Natural killer cell treated with Interleukin-12 subunit alpha and Interleukin-12 subunit beta and Interleukin-15 and Interleukin-18, amount 100 ng/mL, for 72 hours (primary cell): Measurements from ENCODE around the gene KRTAP10-9. TPM values are rescaled to one million over a fixed set of nuclear protein-coding genes. Genes with fewer than 3 reads are reported as not detected.
A peak's percentile ranks its signal among the peaks of the same experiment; 100 is the strongest.
"Not testable (repeated sequence)": the region's sequence is repeated elsewhere in the genome, so short reads cannot be mapped to it uniquely, and the experiment has no call there.

Source experiments
- ATAC-seq, 2 donors: fragments of 150-1000 bp; cut with Tn5 transposase in 1 of 2; sonication (Bioruptor Pico), chemical (Tn5 transposase) in 1 of 2; 2 replicates each; pipeline ENCODE4 v1.10.0; 2021
- DNase-seq: peaks from one replicate; pipeline ENCODE4 v3.0.0; 2022; ENCODE audit warnings: low spot score
- H3K27ac Mint-ChIP-seq, 2 donors: 1 replicate in 1 of 2; 2 replicates in 1 of 2; pipeline ENCODE4 v1.8.0; 2022; ENCODE audit warnings: mixed read lengths in 2 of 2, mild to moderate bottlenecking in 1 of 2, moderate library complexity in 1 of 2
- H3K27me3 Mint-ChIP-seq, 2 donors: 1 replicate in 1 of 2; 2 replicates in 1 of 2; pipeline ENCODE4 v1.8.0; 2022; ENCODE audit warnings: mixed read lengths in 2 of 2
- H3K36me3 Mint-ChIP-seq: one replicate; pipeline ENCODE4 v1.8.0; 2022; ENCODE audit warnings: mixed read lengths
- H3K4me1 Mint-ChIP-seq, 2 donors: 1 replicate in 1 of 2; 2 replicates in 1 of 2; pipeline ENCODE4 v1.8.0; 2022; ENCODE audit warnings: low read depth in 2 of 2, mixed read lengths in 2 of 2, mild to moderate bottlenecking in 1 of 2
- H3K4me3 Mint-ChIP-seq: one replicate; pipeline ENCODE4 v1.8.0; 2022; ENCODE audit warnings: mixed read lengths
- H3K9me3 Mint-ChIP-seq: 2 replicates; pipeline ENCODE4 v1.8.0; 2022; ENCODE audit warnings: mixed read lengths
- total RNA-seq, 2 donors: library from RNA; stranded (reverse); gene quantifications; one replicate each; pipeline ENCODE4 v1.2.3, GENCODE V29; 2022

Gene KRTAP10-9
- total RNA-seq, 2 donors from 2014 or later: not detected

DNA sequence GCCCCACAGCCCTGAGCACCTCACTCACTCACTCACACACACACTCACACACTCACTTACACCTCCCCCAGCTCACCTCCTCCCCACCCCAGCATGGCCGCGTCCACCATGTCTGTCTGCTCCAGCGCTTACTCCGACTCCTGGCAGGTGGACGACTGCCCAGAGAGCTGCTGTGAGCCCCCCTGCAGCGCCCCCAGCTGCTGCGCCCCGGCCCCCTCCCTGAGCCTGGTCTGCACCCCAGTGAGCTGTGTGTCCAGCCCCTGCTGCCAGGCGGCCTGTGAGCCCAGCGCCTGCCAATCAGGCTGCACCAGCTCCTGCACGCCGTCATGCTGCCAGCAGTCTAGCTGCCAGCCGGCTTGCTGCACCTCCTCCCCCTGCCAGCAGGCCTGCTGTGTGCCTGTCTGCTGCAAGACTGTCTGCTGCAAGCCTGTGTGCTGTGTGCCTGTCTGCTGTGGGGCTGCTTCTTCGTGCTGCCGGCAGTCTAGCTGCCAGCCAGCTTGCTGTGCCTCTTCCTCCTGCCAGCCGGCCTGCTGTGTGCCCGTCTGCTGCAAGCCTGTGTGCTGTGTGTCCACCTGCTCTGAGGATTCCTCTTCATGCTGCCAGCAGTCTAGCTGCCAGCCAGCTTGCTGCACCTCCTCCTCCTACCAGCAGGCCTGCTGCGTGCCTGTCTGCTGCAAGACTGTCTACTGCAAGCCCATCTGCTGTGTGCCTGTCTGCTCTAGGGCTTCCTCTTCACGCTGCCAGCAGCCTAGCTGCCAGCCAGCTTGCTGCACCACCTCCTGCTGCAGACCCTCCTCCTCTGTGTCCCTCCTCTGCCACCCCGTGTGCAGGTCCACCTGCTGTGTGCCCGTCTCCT is 19.7 kb downstream of the KRTAP10-9 start, which contains the start of gene KRTAP10-11:
KRTAP10-11 (plus strand) TSS at position 49 of the 856 bp plus-strand sequence; CDS start at position 94, 45 bp downstream.
- not testable (repeated sequence) for H3K4me3 Mint-ChIP-seq, ATAC-seq, H3K4me1 Mint-ChIP-seq, H3K27me3 Mint-ChIP-seq, H3K27ac Mint-ChIP-seq
- Mint-ChIP-seq H3K9me3 (peaks cover 12% of the 10 kb centered on the region), H3K36me3 (peaks cover 16% of the 10 kb centered on the region)
- peak; percentile 56 for DNase-seq

DNA sequence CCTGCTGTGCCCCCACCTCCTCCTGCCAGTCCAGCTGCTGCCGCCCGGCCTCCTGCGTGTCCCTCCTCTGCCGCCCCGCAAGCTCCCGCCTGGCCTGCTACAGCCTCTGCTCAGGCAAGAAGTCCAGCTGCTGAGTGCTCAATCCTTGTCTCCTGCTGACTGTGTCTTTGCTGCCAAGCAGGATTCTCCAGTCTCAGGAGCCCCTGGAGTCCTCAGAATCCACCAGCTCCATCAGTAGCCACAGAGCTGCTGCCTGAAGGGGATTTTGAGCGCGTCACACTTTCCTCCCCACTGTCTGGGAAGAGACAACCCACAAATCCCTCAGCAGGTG is 20.3 kb downstream of the KRTAP10-9 start:
- Mint-ChIP-seq H3K4me1 (peaks cover 0 to 7% of the 10 kb centered on the region in 2 donors), H3K27ac (no peak overlapping the region), H3K9me3 (peaks cover 12% of the 10 kb centered on the region), H3K4me3 (no peak overlapping the region), H3K27me3 (peaks cover 0 to 4% of the 10 kb centered on the region in 2 donors), H3K36me3 (peaks cover 16% of the 10 kb centered on the region)
- DNase-seq (peak; percentile 45), ATAC-seq (no peak)

DNA sequence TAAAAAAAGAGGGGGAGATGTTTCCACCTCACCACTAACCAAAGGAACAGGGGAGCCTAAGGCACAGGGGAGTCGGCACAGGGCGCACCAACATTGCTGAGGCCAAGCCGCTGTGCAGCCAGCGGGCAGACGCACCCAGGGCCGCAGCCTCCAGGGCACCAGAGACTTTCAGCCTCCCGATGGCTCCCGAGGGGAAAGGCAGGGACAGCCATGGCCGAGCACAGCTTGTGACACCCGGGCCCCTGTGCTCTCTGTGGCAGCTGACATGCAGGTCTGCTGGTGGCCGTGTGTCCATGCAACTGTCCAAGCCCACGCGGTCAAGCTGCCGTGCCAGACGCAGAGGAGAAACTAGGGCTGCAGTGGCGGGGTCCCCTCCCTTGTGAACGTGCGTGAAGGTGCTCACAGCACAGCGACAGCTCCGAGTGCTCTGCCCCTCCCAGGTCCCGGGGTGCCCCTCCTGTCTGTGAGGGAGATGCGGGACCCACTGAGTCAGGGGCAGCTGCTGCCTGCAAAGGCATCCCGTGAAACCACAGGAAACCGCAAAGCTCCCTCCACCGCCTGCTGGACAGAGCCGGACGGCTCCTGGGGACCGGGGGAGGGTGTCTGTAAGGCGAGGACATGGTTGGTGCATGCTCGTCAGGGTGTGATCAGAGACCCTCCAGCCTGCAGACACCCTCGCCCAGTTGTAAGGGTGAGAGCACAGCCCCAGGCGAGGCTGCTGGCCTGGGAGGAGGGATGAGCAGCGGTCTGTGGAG is 21.8 kb downstream of the KRTAP10-9 start:
- Mint-ChIP-seq H3K4me3 (no peak overlapping the region), H3K9me3 (peaks cover 6% of the 10 kb centered on the region), H3K4me1 (peaks cover 0 to 4% of the 10 kb centered on the region in 2 donors), H3K36me3 (peaks cover 11% of the 10 kb centered on the region), H3K27me3 (no peaks in the 10 kb centered on the region), H3K27ac (no peak overlapping the region)
- no peak for DNase-seq
- ATAC-seq: no peak

DNA sequence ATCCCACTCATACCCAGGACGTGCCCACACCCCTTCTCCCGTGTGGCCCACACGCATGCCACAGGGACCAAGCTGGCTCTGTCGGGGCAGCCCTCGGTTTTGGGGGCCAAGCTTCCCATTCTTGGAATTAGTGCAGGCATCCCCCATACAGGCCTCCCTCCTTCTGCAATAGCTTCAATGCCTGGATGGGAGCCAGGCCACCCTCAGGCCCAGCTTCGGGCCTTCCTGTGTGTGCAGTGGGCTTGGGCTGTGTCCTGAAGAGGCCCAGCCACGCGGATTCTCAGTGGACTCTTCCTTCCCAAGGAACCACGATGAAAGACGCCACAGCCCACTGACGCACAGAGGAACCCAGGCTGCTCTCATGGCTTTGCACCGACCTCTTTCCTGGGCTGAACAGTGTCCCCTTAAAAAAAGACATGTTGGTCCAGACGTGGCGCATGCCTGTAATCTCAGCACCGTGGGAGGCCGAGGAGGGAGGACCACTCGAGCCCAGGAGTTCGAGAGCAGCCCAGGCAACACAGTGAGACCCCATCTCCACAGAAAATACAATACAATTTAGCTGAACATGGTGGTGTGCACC is 22.7 kb downstream of the KRTAP10-9 start:
- H3K27me3 Mint-ChIP-seq: no peaks in the 10 kb centered on the region

DNA sequence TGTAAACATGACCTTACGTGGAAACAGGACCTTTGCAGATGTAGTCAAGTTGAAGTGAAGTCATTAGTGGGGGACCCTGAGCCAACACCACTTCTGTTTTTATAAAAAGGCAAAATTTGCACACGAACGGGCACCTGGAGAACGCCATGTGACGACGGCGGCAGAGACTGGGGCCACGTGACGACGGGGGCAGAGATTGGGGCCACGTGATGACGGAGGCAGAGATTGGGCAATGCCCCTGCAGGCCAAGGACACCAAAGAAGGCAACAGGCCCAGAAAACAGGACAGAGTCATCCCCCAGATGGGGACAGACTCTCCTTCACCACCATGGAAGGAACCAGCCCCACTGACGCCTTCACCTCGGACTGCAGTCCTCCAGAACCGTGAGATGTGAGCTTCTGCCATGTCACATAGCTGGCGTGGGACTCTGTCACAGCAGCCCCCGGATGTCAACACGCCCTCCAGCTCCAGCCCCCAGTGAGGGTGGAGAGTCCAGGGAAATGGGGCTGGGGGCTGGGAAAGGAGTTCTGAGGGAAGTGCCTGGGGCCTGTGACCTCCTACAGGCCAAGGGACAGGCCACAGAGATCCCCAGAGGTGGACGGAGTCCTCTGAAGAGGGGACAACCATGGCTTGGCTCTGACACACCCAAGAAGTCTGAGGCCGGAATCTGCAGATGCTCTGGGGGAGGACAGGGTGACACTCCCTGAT is 23.5 kb downstream of the KRTAP10-9 start:
- ATAC-seq: no peak
- Mint-ChIP-seq H3K27me3 (no peaks in the 10 kb centered on the region), H3K4me1 (peaks cover 0 to 9% of the 10 kb centered on the region in 2 donors), H3K36me3 (no peaks in the 10 kb centered on the region), H3K9me3 (no peaks in the 10 kb centered on the region), H3K4me3 (no peak overlapping the region), H3K27ac (no peak overlapping the region)
- DNase-seq: no peak

More for the DNA sequence above, 22.7 kb downstream of the KRTAP10-9 start:
- Mint-ChIP-seq H3K4me1 (peaks cover 0 to 7% of the 10 kb centered on the region in 2 donors), H3K4me3 (no peak overlapping the region), H3K36me3 (peaks cover 5% of the 10 kb centered on the region), H3K27ac (no peak overlapping the region), H3K9me3 (peaks cover 3% of the 10 kb centered on the region)
- DNase-seq: no peak
- ATAC-seq: no peak

DNA sequence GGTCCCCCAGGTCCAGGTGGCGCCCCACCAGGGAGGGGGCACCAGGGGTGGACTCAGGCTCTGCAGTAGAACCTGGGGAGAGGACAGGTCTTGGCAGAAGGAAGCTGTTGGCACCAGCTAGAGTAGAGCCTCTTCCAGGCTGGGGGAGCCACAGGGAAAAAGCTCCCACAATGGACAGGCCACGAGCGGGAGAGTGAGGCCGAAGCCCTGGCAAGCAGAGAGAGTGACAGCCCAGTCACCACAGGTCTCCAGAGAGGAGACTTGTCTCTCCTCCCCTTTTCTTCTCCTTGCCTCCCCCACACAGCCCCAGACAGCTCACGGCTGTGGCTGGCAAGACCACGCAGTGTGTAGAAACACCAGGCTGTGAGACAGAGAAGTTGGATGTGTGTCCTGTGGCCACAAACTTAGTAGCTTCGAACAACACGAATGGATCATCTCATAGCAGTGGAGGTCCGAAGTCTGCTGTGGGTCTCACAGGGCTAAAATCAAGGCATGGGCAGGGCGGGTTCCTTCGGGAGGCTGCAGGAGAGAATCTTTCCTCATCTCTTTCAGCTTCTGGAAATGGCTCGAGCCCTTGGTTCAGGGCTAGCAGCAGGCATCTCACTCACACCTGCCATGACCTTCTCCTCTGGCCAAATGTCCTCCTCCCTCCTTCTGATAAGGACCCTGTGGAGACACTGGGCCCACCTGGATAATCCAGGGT is 24.2 kb downstream of the KRTAP10-9 start:
- peaks cover 3% of the 10 kb centered on the region for H3K36me3 Mint-ChIP-seq
- H3K27ac Mint-ChIP-seq: no peak overlapping the region
- H3K9me3 Mint-ChIP-seq: peaks cover 1% of the 10 kb centered on the region
- H3K27me3 Mint-ChIP-seq: no peaks in the 10 kb centered on the region
- ATAC-seq (no peak), DNase-seq (no peak)
- no peak overlapping the region for H3K4me3 Mint-ChIP-seq
- H3K4me1 Mint-ChIP-seq: peaks cover 0 to 10% of the 10 kb centered on the region in 2 donors

DNA sequence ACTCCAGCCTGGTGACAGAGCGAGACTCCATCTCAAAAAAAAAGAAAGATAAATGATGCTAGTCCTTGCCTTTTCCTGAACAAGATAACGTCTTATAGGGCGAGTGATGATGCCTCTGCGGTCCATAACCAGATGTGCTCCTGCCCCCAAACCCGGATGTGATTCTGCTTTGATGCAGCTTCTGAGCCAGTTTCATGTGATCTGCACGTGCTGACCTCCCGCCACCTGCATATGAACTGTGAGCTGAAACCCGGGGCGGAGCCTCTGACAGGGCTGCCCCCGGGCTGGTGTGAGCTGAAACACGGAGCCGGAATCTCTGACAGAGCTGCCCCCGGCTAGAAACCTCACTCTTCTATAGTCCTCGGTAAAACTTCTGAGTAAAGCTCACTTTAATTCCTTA is 26.2 kb downstream of the KRTAP10-9 start:
- Mint-ChIP-seq H3K4me1 (peaks cover 15 to 26% of the 10 kb centered on the region in 2 donors), H3K4me3 (no peak overlapping the region), H3K36me3 (peaks cover 17% of the 10 kb centered on the region), H3K27me3 (no peaks in the 10 kb centered on the region), H3K27ac (no peak overlapping the region), H3K9me3 (peaks cover 12% of the 10 kb centered on the region)
- DNase-seq (no peak), ATAC-seq (no peak)

DNA sequence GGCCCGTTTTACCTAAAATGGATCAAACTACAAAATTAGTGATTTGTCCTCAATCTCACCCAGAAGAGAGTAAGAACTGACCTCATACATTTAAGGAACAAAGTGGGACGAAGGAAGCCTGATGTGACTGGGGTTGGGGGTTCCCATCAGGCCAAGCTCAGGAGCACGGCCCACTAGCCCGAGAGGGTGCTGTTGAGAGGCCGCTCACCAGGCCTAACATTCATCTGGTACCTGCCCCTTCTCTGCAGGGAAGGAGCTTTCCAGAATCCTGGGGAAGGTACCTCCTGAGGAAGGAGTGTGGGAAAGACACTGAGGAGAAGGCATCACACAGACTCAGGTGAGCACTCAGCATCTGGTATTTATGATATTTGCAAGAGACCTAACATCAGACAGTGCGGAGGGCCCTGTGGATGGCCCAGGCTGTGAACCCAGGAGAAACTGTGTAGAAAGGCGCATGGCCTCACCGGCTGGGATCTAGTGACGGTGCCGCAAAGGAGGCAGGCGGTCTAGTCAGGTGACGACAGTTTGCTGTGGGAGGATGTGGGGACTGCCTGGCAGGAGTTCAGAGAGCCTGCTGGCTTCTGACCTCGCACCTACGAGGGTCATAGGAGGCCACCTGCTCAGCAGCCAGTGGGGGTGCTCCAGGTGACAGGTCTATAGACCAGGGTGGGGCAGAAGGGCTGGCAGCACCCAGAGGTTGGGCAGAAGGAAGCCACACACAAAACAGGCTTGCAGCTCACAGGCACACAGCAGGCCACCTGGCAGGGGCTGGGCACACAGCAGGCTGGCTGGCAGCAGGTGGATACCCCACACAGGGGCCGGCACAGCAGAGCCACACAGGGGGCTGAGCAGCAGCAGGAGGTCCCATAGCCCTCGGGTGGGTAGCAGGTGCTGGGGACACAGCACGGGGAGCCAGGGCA is 27.0 kb downstream of the KRTAP10-9 start:
- Mint-ChIP-seq H3K36me3 (peaks cover 17% of the 10 kb centered on the region), H3K27ac (no peak overlapping the region), H3K9me3 (peaks cover 12% of the 10 kb centered on the region), H3K4me1 (peaks cover 23 to 34% of the 10 kb centered on the region in 2 donors), H3K27me3 (no peaks in the 10 kb centered on the region), H3K4me3 (no peak overlapping the region)
- ATAC-seq (no peak), DNase-seq (no peak)

DNA sequence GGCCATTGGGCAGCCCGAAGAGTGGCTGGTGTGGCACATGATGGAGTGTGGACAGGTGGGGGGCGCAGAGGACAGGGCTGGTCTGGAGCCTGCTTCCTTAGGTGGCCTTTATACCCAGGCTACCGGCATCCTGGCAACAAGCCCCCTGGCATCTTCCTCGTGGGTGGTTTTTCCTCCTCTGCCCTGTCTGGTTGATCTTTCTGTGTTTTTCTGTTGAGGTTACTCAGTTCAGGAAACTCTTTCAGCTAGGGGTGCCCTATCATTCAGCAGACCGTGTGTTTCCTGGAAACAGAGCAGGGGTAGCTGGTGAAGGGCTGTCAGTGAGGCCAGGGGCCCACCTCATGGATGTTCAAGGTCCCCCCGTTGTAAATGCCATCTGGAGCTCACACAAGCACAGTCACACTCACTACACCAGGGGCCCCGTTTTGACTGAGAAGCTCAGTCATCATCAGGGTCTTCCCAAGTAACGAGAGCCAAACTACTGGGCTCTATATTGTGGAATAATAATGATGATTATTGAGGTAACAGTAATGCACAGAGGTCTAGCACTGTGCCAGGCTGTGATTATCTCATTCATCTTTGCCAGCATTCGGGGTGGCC is 27.8 kb downstream of the KRTAP10-9 start, which contains the start of gene KRTAP12-4:
KRTAP12-4 (minus strand) TSS at position 84 of the 600 bp plus-strand sequence; CDS start at position 39, 45 bp downstream.
- Mint-ChIP-seq H3K27ac (no peak within 1 kb of the TSS), H3K9me3 (peaks cover 12% of the 10 kb centered on the region), H3K36me3 (peaks cover 17% of the 10 kb centered on the region), H3K27me3 (no peaks in the 10 kb centered on the region), H3K4me1 (peaks cover 31 to 42% of the 10 kb centered on the region in 2 donors), H3K4me3 (no peak within 1 kb of the TSS)
- no peak for DNase-seq
- ATAC-seq: no peak

DNA sequence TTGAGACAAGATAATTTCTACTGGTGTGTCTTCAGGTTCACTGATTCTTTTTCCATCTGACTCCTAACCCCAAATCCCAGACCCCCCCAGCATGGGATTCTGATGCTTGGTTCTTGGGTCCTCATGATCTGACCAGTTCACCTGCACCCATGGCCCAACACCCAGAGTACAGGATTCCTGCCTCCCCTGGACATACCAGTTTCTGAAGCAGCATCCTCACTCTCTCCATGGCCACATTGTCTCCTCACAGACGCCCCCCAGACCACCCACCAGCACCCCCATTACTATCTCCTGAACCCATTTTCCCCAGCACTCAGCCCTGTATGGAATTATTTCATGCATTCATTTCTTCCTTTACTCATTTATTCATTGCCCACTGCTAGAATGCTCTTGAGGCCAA is 30.0 kb downstream of the KRTAP10-9 start:
- Mint-ChIP-seq H3K36me3 (peaks cover 17% of the 10 kb centered on the region), H3K4me3 (peak overlapping the region; percentile 80), H3K27me3 (peaks cover 0 to 2% of the 10 kb centered on the region in 2 donors), H3K27ac (peak overlapping the region; percentile 69 to 75), H3K9me3 (peaks cover 12% of the 10 kb centered on the region), H3K4me1 (peaks cover 34 to 47% of the 10 kb centered on the region in 2 donors)
- no peak for ATAC-seq
- no peak for DNase-seq

DNA sequence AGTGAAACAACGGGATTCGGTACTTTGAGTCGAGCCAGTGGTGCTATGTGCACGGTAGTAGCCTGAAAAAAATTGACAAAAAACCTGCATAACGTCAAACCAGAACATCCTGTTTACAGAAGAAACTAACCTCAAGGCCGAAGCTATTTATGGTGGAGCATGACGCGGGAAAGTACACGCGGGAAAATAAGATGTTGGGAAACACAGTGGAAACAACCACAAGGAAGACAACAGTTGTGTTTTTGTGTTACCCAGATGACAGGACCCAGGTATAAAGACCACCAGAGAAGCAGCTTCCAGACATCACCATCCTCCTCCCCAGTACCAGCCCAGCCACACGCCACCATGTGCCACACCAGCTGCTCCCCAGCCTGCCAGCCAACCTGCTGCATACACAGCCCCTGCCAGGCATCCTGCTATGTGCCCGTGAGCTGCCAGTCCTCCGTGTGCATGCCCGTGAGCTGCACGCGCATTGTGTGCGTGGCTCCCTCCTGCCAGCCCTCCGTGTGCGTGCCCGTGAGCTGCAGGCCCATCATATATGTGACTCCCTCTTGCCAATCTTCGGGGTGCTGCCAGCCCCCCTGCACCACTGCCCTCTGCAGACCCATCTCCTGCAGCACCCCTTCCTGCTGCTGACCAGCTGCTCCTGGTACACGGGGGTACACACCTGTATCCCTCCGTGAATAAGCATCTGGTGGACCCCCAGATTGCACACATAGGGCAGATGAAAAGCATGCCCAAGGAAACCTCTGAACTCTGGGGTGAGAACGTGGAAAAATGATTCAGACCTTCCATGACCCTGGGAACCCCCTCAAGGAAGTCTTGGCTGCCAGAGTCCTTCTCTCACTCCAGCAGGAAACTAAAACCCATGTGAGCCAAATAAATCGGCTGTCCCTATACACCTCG is 31.0 kb downstream of the KRTAP10-9 start, which contains the start of gene KRTAP12-3:
KRTAP12-3 (plus strand) TSS at position 298 of the 906 bp plus-strand sequence; CDS start at position 346, 48 bp downstream.
- peak within 1 kb of the TSS; percentile 80 for H3K4me3 Mint-ChIP-seq

More for the DNA sequence above, 31.0 kb downstream of the KRTAP10-9 start, which contains the start of gene KRTAP12-3:
- ATAC-seq (peak; percentile 75 to 79), DNase-seq (no peak)
- Mint-ChIP-seq H3K4me1 (peaks cover 34 to 47% of the 10 kb centered on the region in 2 donors), H3K27ac (peak within 1 kb of the TSS; percentile 69 to 75), H3K9me3 (peaks cover 12% of the 10 kb centered on the region), H3K36me3 (peaks cover 17% of the 10 kb centered on the region), H3K27me3 (peaks cover 0 to 6% of the 10 kb centered on the region in 2 donors)
